ENCODE results near the gene CDH10.

The CDH10 gene

DNA sequence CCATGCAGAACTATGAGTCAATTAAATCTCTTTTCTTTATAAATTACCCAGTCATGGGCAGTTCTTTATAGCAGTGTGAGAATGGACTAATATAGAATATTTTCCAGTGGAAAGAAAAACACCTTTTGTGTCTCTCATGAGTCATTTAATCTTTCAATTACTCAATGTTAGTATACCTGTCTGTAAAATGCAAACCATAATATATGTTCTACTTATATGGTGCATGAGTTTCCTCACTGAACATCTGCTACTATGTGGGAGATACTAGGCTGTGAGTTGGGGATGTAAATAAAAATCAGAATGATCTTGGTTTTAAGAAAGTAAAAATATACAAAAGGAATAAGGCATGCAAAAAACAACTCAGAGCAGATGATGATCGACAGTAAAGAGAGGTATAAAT lies 15.0 kb downstream of the CDH10 start:
- ATAC-seq (ENCODE audit: low read depth) (no peak), DNase-seq (ENCODE audit: low spot score in 2 of 2) (no peak)
- Mint-ChIP-seq H3K4me3 (no peak overlapping the region), H3K4me1 (no peaks in the 10 kb centered on the region), H3K27ac (no peak overlapping the region), H3K36me3 (no peaks in the 10 kb centered on the region), H3K9me3 (no peaks in the 10 kb centered on the region), H3K27me3 (no peaks in the 10 kb centered on the region)

DNA sequence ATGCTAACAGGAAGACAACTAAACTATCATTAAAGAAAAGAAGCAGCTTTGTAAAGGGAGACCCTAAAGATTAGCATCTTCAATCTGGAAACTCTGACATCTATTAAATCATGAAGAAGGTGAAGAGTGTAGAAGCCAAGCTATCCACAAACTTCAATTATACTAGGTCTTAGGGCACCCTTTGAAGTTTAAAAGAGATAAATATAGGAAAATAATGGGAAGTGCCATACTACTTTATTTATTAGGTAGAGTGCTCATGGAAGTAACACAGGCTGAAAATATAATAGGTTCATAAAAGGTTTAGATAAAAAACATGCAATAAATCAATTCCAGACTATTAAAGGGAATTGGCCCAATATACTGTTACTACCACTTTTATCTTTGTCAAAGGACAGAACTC lies 19.9 kb downstream of the CDH10 start:
- no peak for DNase-seq (ENCODE audit: low spot score in 2 of 2)
- H3K9me3 Mint-ChIP-seq, result peaks cover 1% of the 10 kb centered on the region
- H3K27me3 Mint-ChIP-seq, result no peaks in the 10 kb centered on the region
- H3K4me3 Mint-ChIP-seq, result no peak overlapping the region
- ATAC-seq (ENCODE audit: low read depth), result no peak
- no peak overlapping the region for H3K27ac Mint-ChIP-seq
- H3K4me1 Mint-ChIP-seq, result no peaks in the 10 kb centered on the region
- H3K36me3 Mint-ChIP-seq, result no peaks in the 10 kb centered on the region

DNA sequence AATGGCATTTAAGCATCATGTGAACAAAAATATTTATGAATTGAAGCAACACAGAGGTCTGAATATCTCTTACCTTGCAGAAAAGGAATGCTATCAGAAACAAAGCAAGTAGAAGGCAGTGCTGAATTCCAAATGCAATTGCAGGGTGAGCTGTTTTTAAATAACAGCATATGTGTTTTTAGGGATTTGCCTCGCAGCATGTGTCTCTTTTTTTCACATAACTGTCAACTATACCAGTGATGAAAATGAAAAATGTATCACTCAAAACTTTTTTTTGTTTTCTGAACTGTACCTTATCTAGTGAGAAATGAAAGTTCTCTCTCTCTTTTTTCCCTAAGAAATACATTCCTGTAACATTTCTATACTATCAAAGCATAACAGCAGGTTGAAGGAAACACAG lies 21.2 kb downstream of the CDH10 start:
- ATAC-seq (ENCODE audit: low read depth) (no peak), DNase-seq (ENCODE audit: low spot score in 2 of 2) (no peak)
- no peaks in the 10 kb centered on the region for H3K4me1 Mint-ChIP-seq
- H3K27me3 Mint-ChIP-seq, result no peaks in the 10 kb centered on the region
- no peaks in the 10 kb centered on the region for H3K36me3 Mint-ChIP-seq
- no peak overlapping the region for H3K4me3 Mint-ChIP-seq
- no peak overlapping the region for H3K27ac Mint-ChIP-seq
- H3K9me3 Mint-ChIP-seq, result peaks cover 1% of the 10 kb centered on the region

DNA sequence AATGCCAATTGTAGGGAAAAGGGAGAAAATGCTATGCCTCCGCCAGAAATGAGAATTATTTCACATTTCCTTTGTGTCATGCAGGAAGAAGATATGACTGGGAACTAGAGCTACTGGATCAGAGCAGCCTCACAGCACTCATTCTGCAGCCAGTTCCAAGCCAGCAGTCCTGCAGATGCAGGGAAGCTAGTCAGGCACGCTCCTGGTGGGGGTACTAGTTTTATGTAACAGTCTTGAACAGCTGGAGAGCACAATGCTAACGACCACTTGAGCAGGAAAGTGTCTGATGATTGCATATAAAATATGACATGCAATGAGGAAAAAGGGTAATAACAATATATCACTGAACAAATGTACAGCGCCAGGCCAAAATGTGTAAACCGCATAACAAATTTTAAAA lies 21.7 kb downstream of the CDH10 start:
- ATAC-seq (ENCODE audit: low read depth) (no peak), DNase-seq (ENCODE audit: low spot score in 2 of 2) (no peak)
- H3K4me1 Mint-ChIP-seq, result no peaks in the 10 kb centered on the region
- no peak overlapping the region for H3K4me3 Mint-ChIP-seq
- no peak overlapping the region for H3K27ac Mint-ChIP-seq
- H3K27me3 Mint-ChIP-seq, result no peaks in the 10 kb centered on the region
- H3K9me3 Mint-ChIP-seq, result peaks cover 1% of the 10 kb centered on the region
- H3K36me3 Mint-ChIP-seq, result no peaks in the 10 kb centered on the region

DNA sequence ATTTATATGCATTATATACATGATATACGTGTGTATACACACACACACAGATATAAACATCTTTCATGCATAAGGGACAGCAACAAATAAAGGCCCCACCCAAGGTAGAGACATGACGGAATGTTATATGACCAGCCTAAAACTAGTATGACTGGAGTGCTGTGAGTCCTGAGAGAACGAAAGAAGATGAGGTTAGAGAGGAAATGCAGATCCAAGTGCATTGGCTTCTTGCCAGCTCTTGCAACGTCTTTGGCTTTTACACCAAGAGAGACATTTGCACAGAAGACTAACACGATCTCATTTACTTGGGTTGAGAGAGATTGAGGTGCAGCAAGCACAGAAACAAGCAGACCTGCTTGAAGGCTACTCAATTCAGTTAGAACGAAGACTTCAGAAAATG lies 23.0 kb downstream of the CDH10 start:
- Mint-ChIP-seq H3K9me3 (peaks cover 1% of the 10 kb centered on the region), H3K27me3 (no peaks in the 10 kb centered on the region), H3K4me3 (no peak overlapping the region), H3K36me3 (no peaks in the 10 kb centered on the region), H3K4me1 (no peaks in the 10 kb centered on the region), H3K27ac (no peak overlapping the region)
- no peak for DNase-seq (ENCODE audit: low spot score in 2 of 2)
- ATAC-seq (ENCODE audit: low read depth), result no peak

DNA sequence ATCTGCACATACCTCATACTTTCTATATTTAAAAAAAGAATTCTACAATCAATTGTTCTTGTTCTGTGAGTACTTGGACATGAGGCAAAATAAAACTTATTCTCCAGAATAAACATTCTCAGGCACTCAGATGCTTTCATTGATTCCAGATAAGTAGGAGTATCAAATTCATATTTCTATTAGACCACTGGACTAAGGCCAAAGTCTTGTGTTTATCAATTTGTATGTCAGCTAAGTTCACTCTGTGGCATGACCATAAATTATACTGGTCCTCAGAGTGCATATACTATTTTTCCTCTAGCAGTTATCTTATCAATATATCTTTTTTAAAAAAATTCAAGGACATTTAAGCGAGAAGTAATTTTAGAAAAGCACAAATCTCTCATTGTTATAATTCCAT lies 28.2 kb downstream of the CDH10 start:
- Mint-ChIP-seq H3K36me3 (no peaks in the 10 kb centered on the region), H3K4me3 (no peak overlapping the region), H3K4me1 (no peaks in the 10 kb centered on the region)

DNA sequence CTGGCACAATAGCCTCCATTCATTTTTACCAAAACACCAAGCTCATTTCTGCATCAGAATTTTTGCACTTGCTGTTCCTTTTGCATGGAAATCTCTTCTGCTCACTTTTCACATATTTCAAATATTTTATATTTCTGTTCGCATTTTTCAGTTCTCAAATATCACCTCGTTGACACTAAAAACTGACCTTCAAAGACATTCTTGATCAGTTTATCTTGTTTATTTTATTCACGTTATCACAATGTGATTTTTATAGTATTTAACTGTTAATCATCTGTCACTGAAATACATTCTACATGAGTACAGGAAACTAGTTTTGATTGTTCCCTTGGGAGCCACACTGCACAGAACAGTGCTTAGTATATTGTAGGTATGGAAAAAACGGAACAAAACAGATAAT lies 29.6 kb downstream of the CDH10 start:
- Mint-ChIP-seq H3K4me3 (no peak overlapping the region), H3K4me1 (no peaks in the 10 kb centered on the region), H3K36me3 (no peaks in the 10 kb centered on the region), H3K27ac (no peak overlapping the region), H3K27me3 (no peaks in the 10 kb centered on the region), H3K9me3 (peaks cover 3% of the 10 kb centered on the region)
- DNase-seq (ENCODE audit: low spot score in 2 of 2) (no peak), ATAC-seq (ENCODE audit: low read depth) (no peak)

More for the DNA sequence above, 28.2 kb downstream of the CDH10 start:
- Mint-ChIP-seq H3K27me3 (no peaks in the 10 kb centered on the region), H3K27ac (no peak overlapping the region), H3K9me3 (peaks cover 3% of the 10 kb centered on the region)
- no peak for DNase-seq (ENCODE audit: low spot score in 2 of 2)
- no peak for ATAC-seq (ENCODE audit: low read depth)

DNA sequence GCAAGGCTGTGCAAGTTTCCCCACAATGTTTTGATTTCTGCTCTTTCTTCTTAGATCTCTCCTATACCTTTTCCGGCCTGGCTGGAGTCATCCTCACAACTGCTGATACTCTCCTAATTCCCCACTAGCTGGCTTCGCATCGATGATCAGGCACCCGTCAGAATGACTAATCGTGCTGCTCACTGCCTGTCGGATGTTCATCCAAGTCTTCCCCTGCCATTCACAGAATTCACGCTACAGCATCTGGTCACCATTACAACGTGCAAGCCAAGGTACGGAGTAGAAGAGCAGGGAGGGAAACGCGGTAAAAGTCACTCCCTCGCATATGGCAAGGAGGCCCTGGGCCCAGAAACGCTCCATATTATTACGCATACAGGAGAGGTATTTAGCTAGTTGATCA lies 35.1 kb downstream of the CDH10 start:
- Mint-ChIP-seq H3K4me1 (no peaks in the 10 kb centered on the region), H3K27me3 (no peaks in the 10 kb centered on the region), H3K27ac (no peak overlapping the region), H3K4me3 (no peak overlapping the region), H3K36me3 (no peaks in the 10 kb centered on the region), H3K9me3 (peaks cover 2% of the 10 kb centered on the region)
- ATAC-seq (ENCODE audit: low read depth) (no peak), DNase-seq (ENCODE audit: low spot score in 2 of 2) (no peak)

DNA sequence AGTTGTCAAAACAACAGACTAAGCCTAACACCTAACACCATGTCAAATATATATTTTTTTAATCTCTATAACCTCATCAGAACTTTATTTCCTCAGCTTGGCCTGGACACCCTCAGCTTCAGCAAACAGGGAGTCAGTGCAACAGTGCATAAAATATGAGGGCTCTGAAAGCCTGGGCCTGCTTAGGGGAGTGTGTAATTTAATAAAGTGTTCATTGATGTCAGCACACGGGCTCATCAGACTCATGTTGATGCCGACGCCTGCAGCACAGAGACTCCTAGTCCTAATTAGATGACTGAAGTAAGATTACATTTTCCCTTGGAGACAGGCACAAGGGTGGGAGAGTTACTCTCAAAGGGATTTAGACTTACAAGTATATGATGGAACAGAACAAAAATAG lies 37.8 kb downstream of the CDH10 start:
- Mint-ChIP-seq H3K27me3 (no peaks in the 10 kb centered on the region), H3K4me3 (no peak overlapping the region), H3K9me3 (peaks cover 2% of the 10 kb centered on the region), H3K36me3 (no peaks in the 10 kb centered on the region), H3K27ac (no peak overlapping the region), H3K4me1 (no peaks in the 10 kb centered on the region)
- DNase-seq (ENCODE audit: low spot score in 2 of 2), result no peak
- no peak for ATAC-seq (ENCODE audit: low read depth)

DNA sequence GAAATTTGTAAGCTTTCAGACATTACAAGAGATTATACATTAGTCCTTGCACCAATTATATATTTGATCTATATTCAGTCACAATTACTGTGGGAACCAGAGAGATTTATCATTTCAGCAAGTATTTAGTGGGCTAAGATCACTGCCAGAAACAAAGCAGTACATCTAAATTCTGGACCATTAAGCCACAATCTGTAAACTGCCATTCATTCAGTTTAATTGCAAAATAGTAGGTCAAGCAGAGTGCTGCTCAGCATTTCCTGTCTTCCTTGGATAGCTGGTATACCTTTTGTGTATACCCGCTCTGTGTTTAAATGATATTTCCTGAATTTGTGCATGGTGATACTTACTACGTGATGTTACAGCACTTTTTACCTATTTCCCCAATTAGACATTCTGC lies 42.6 kb downstream of the CDH10 start:
- no peak for ATAC-seq (ENCODE audit: low read depth)
- H3K4me1 Mint-ChIP-seq, result no peaks in the 10 kb centered on the region

DNA sequence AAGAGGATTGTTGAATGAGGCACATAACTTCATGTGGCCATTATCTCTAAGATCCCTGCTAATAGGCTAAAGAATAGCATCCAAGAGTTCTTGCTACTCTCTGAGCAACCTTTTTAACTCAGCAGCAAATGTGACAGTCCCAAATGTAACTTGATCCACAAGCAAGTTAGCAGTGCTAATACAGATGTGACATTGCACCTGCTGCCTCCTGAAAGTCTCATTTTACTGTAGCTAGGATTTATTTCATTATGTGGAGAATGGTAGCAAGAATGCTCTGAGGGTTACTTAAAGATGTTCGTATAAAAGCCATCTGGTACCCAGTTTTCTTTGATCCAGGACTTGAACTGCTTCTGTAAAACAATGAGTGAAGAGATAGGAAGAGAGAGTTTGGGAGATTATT lies 45.8 kb downstream of the CDH10 start:
- H3K9me3 Mint-ChIP-seq, result no peaks in the 10 kb centered on the region
- ATAC-seq (ENCODE audit: low read depth) (no peak), DNase-seq (ENCODE audit: low spot score in 2 of 2) (no peak)
- H3K4me3 Mint-ChIP-seq, result no peak overlapping the region
- no peak overlapping the region for H3K27ac Mint-ChIP-seq
- H3K27me3 Mint-ChIP-seq, result no peaks in the 10 kb centered on the region
- H3K36me3 Mint-ChIP-seq, result no peaks in the 10 kb centered on the region
- no peaks in the 10 kb centered on the region for H3K4me1 Mint-ChIP-seq

More for the DNA sequence above, 42.6 kb downstream of the CDH10 start:
- no peaks in the 10 kb centered on the region for H3K36me3 Mint-ChIP-seq
- no peaks in the 10 kb centered on the region for H3K27me3 Mint-ChIP-seq
- peaks cover 2% of the 10 kb centered on the region for H3K9me3 Mint-ChIP-seq
- H3K4me3 Mint-ChIP-seq, result no peak overlapping the region
- DNase-seq (ENCODE audit: low spot score in 2 of 2), result no peak
- no peak overlapping the region for H3K27ac Mint-ChIP-seq

DNA sequence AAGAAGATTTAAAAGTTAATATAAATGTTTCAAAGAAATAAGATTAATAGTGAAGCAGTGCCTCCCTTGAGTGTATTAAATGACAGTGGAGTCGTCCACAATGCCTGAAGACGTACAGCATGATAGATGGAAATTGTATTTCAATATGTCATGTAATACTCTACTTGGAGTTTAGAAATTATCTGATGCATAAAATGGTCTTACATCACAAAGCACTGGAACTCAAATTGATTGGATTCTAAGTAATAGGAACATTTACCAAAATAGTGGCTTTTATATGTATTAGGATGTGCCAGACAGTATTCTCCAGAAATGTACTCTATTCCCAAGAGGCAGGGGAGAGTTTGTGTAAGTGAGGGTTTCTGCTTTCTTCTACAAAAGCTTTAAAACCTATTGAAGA lies 49.4 kb downstream of the CDH10 start:
- Mint-ChIP-seq H3K36me3 (no peaks in the 10 kb centered on the region), H3K4me1 (no peaks in the 10 kb centered on the region), H3K27me3 (no peaks in the 10 kb centered on the region), H3K4me3 (no peak overlapping the region), H3K9me3 (no peaks in the 10 kb centered on the region), H3K27ac (no peak overlapping the region)
- ATAC-seq (ENCODE audit: low read depth), result no peak
- no peak for DNase-seq (ENCODE audit: low spot score in 2 of 2)

DNA sequence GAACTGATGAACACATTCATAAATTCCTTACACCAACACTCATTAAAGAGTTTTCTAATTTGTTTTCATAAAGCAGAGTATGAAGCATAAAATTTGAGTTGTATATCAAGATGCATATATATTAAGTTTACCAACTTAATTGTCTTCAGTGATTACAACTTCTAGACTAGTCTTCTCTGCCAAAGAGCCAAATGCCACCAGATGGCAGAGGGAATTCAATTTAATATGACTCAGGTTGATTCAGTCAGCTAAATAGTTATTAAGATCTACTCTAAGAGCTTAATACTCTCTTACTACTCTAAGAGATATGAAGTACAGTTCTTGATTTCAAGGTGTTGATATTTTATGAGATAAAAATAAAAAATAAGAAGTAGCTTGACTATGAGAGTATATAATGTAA lies 53.4 kb downstream of the CDH10 start:
- DNase-seq (ENCODE audit: low spot score in 2 of 2) (no peak), ATAC-seq (ENCODE audit: low read depth) (no peak)
- H3K4me1 Mint-ChIP-seq, result no peaks in the 10 kb centered on the region
- H3K4me3 Mint-ChIP-seq, result no peak overlapping the region
- no peaks in the 10 kb centered on the region for H3K9me3 Mint-ChIP-seq
- H3K27ac Mint-ChIP-seq, result no peak overlapping the region
- no peaks in the 10 kb centered on the region for H3K36me3 Mint-ChIP-seq
- no peaks in the 10 kb centered on the region for H3K27me3 Mint-ChIP-seq

DNA sequence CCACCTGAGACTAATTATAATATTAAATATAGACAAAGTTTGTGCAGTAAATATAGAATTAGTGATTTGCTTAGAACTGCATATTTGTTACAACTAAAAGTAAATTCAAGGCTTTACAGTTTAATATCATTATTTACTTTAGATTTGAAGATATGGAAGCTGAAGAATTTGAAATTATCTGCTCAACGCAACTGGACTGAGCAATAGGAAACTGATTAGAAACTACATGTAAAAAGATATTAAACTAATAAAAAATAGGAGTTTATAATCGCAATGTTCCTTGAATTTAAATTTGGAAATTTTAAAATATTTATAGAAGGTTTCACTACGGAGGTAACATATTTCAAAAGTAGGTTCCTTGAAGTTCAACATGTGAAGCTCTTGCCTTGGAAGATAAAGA lies 55.2 kb downstream of the CDH10 start:
- H3K4me1 Mint-ChIP-seq, result no peaks in the 10 kb centered on the region
- H3K36me3 Mint-ChIP-seq, result no peaks in the 10 kb centered on the region
- no peak overlapping the region for H3K4me3 Mint-ChIP-seq
- no peak overlapping the region for H3K27ac Mint-ChIP-seq
- no peak for DNase-seq (ENCODE audit: low spot score in 2 of 2)
- ATAC-seq (ENCODE audit: low read depth), result no peak
- H3K9me3 Mint-ChIP-seq, result peaks cover 3% of the 10 kb centered on the region
- no peaks in the 10 kb centered on the region for H3K27me3 Mint-ChIP-seq

DNA sequence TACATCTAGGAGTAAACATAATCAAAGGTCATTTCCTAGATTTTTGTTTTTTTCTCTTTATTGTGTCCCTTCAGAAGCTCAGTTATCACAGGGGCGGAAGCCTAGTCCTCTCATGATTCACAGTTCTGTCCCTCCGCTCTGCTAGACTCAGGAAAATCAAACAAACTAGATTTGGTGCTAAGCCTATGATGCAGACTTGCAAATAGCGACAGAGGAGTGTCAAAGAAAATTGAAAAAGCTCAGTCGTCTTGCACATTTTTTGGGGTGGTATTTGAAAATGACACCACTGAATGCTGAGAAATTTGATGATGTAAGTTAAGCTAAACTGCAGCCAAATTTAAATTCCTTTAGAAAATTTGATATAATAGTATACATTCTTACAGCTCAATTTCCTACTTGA lies 59.0 kb downstream of the CDH10 start:
- ATAC-seq (ENCODE audit: low read depth), result no peak
- H3K4me1 Mint-ChIP-seq, result no peaks in the 10 kb centered on the region
- H3K27ac Mint-ChIP-seq, result no peak overlapping the region
- H3K36me3 Mint-ChIP-seq, result no peaks in the 10 kb centered on the region
- no peak for DNase-seq (ENCODE audit: low spot score in 2 of 2)
- H3K4me3 Mint-ChIP-seq, result no peak overlapping the region
- H3K9me3 Mint-ChIP-seq, result peaks cover 4% of the 10 kb centered on the region
- no peaks in the 10 kb centered on the region for H3K27me3 Mint-ChIP-seq

DNA sequence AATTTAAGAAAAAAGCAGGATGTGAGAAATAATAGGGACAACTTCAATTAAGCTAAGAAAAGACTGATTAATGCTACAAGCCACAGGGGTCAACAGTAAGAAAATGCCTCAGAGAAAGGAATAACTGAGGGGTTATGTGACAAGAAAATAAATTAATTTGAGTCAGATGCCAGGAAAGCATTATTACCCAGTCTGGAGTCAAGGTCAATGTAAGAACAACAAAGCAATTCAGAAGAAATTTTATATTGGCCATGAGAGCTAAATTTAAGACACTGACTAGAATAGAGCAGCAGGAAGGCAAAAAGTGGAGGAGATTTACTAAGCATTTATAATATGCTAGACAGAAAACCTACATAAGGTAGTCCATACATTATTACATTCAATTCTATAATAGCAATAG lies 73.5 kb downstream of the CDH10 start:
- H3K4me1 Mint-ChIP-seq, result no peaks in the 10 kb centered on the region
- H3K9me3 Mint-ChIP-seq, result peaks cover 2% of the 10 kb centered on the region
- no peak for ATAC-seq (ENCODE audit: low read depth)
- no peak overlapping the region for H3K27ac Mint-ChIP-seq
- H3K4me3 Mint-ChIP-seq, result no peak overlapping the region
- no peaks in the 10 kb centered on the region for H3K27me3 Mint-ChIP-seq
- H3K36me3 Mint-ChIP-seq, result no peaks in the 10 kb centered on the region
- no peak for DNase-seq (ENCODE audit: low spot score in 2 of 2)

Data from memory B cell (primary cell).